CD4-positive, alpha-beta T cell treated with Interleukin-12 subunit alpha and Interleukin-12 subunit beta, for 1 hour (primary cell): ENCODE measurements around the gene ZNF618.
"Not testable (repeated sequence)": the region's sequence is repeated elsewhere in the genome, so short reads cannot be mapped to it uniquely, and the experiment has no call there.

ENCODE experiments used
- DNase-seq: peaks from one replicate; pipeline ENCODE4 v3.0.0-alpha.2; 2020

The ZNF618 gene

GRCh38 chr9:113990570-113990907 is 114.4 kb downstream of the ZNF618 start:
- no peak for DNase-seq

- DNase-seq: no peak
These were observed 114.9 kb downstream of the ZNF618 start for GRCh38 chr9:113990975-113991471.

DNA sequence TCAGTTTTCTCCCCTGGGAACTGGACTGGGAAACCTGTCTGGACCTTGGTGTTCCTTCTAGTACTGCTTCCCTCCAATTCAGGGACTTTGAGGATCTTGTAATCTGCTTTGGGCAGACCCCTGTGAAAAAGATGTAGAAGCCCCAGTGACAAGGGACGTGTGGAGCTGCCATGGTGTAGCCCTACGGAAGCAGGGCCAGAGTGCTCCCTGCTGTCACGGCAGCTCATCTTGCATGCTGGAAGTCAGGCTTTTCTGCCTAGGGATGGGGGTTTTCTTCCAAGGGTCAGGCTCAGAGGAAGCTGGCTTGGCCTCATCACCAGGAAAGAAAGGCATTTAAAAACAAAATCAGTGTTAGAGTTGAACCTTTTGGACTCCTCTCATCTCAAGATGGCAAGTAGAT is 115.6 kb downstream of the ZNF618 start:
- DNase-seq: no peak

DNA sequence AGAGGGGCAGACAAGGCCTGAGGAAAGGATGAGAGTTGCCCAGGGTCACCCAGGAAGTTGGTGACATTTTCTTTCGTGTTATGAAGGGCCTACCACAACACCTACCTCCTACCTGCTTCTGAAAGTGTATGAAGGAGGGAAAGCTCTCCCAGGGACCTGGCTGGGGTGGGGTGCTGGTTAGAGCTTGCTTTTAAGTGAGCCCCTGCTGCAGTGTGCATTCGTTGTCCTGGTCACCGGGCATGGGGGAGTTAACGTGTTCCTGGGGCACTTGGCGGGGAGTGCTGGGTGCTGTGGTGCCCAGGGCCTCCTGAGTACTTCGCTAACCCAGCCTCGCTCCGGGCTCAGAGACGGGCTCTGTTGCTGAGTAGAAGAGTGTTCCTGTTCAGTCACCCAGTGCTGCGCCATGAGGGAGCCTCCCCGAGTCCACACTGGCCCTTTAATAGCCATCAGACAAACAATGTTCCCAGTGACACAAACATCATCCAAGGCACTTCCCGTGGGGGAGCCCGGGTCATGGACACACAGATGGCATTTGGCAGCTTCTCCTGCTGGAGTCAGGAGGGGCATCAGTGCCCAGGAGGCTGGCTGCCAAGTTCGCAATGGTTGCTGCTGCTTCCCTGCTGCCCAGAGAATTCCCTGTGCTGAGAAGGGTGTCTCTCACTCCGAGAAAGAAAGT is 116.3 kb downstream of the ZNF618 start:
- DNase-seq: no peak

- no peak for DNase-seq
These were observed 116.9 kb downstream of the ZNF618 start for GRCh38 chr9:113992994-113993393.

- no peak for DNase-seq
These were observed 117.9 kb downstream of the ZNF618 start for GRCh38 chr9:113993838-113994540.

DNA sequence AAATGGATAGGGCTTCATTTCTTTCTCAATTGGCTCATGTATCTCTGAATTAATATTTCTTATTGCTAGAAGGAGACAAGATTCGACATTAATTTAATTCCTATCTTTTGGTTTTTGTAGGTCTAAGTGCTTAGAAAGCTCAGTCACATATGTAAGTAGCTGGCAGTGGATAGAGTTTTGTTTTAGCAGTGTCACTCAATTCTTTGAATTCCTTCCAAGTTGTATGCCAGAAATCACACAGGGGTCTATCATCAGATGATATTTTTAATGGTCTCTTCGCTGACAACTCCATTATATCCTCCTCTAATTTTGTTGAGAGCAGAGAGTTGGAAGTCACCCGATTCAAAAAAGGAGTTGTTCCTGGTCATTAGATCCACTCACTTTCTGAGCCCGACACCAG is 119.3 kb downstream of the ZNF618 start:
- DNase-seq: no peak

DNA sequence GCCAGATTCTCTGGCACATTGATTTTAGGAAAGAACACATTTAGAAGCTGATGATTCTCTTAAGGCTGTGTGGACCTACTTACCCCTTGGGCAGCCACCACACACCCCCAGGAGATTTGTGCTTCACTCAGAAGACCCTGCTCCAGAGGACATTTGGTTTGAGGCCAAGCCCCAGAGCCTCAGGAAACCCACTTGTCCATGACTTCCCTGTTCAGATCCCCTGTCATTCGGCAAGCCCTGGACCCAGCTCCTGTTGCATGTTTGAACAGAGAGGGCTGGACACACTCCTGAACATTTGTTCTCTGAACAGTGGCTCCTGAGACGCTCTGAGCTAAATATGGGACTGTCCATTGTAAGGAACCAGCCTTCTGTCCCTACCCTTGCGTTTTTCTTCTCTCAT is 119.9 kb downstream of the ZNF618 start:
- no peak for DNase-seq

DNA sequence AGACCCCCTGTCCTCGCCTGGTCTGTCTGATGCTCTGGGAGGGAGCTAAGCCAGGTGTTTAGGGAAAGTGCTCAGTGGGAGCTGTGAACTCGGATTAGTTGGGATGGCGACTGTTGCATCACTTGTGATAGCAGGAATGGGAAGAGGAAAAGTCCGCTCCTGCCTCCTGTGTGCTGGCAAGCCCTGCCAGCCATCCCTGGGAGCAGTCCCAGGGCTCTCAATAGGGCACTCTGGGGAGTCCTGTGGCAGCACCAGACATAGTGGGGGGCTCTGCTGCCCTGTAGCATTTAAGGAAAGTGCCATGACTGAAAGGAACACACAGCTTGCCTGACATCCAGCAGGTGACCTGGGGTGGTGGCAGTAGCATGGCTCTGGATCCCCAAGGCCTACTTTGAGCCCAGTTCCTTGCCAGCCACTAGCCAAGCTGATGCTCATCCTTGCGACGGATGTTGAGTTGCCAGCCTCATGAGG is 120.5 kb downstream of the ZNF618 start:
- no peak for DNase-seq

DNA sequence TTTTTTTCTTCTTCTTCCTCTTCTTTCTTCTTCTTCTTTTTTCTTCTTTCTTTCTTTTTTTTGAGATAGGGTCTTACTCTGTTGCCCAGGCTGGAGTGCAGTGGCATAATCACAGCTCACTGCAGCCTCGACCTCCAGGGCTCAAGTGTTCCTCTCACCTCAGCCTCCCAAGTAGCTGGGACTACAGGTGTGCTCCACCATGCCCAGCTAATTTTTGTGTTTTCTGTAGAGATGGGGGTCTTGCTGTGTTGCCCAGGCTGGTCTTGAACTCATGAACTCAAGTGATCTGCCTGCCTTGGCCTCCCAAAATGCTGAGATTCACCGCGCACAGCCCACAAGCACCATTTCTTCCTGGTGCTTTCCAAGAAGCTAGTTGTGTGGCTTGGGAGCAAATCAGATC is 121.0 kb downstream of the ZNF618 start:
- DNase-seq: not testable (repeated sequence)

DNA sequence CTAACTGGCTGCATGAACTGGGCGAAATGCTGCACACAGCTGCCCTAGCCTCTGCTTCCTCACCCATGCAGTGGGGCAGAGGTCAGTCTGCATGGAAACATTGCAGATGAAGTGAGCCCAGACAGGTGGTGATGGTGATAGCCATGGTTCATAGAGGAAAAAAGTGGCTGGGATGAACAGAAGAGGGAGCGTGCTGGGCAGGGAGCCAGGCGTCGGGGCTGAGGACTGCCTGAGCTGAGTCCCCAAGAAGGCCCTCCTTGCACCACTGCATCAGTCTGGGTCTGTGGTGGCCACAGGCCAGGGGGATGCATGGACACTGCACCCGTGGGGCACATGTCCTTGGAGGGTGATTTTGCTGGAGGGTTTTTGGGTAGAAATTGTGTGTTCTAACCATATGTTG is 121.5 kb downstream of the ZNF618 start:
- no peak for DNase-seq

- DNase-seq: no peak
These were observed 122.0 kb downstream of the ZNF618 start for GRCh38 chr9:113998114-113998513.

- no peak for DNase-seq
These were observed 122.6 kb downstream of the ZNF618 start for GRCh38 chr9:113998525-113999255.

- DNase-seq: no peak
These were observed 123.3 kb downstream of the ZNF618 start for GRCh38 chr9:113999256-114000062.

DNA sequence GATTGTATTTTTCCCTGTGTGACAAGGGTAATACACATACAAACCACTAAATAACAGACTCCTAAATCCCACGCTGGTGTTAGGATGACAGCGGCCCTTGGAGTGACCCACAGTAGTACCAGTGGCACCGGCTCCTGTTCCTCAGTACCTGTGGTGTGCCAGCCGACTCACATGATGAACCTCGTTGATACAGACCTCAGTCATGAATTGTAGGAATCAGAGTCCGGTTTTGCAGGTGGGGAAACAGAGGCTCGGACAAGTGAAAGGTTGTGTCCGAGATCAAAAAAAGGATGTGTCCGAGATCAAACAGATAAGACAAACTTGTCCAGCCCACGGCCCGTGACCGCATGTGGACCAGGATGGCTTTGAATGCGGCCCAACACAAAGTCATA is 124.0 kb downstream of the ZNF618 start:
- DNase-seq: no peak

DNA sequence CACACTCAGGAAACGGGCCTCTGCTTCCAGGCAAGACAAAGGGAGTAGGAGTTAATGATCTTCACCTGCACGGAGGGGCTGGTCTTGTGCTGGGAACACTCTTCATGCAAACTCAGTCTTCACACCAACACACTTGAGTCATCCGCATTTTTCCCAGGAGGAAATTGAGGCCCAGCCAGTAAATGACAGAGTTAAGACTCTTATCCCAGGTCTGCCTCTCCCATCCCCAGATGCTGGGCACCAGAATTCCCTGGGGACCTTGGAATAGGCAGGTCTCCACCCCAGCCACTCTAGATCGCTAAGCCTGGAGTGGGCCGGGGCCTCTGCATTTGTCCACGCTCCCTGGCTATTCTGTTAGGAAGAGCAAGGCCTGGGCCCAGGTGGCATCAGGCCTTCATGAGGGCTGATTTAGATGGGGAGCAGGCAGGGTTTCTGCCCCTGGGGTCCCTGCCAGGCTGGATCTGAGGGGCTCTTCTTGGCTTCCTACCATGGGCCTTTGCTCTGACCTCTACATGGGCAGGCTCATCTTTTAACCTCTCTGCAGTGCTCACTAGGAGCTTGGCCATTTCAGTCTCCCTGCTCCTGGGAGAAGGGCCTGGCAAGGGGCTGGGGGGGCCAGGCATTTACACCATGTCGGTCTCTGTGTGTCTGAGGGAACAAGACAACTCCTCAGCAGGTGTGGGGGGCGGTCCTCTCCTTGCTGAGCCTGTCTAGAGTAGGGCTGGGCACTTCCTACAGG is 124.7 kb downstream of the ZNF618 start:
- DNase-seq: no peak

DNA sequence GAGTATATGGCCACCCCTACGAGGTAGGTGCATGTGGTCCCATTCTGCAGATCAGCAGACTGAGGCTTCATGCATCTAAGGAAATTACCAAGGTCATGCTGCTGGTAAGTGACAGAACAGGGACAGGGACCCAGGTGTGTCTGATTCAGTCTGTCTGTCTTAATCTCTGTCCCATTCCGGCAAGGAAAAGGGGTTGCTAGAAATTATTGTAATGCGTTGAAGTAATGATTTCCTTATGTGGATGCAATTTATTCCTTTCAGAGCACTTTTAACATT is 125.2 kb downstream of the ZNF618 start:
- no peak for DNase-seq

- DNase-seq: no peak
These were observed 125.7 kb downstream of the ZNF618 start for GRCh38 chr9:114001794-114002261.

DNA sequence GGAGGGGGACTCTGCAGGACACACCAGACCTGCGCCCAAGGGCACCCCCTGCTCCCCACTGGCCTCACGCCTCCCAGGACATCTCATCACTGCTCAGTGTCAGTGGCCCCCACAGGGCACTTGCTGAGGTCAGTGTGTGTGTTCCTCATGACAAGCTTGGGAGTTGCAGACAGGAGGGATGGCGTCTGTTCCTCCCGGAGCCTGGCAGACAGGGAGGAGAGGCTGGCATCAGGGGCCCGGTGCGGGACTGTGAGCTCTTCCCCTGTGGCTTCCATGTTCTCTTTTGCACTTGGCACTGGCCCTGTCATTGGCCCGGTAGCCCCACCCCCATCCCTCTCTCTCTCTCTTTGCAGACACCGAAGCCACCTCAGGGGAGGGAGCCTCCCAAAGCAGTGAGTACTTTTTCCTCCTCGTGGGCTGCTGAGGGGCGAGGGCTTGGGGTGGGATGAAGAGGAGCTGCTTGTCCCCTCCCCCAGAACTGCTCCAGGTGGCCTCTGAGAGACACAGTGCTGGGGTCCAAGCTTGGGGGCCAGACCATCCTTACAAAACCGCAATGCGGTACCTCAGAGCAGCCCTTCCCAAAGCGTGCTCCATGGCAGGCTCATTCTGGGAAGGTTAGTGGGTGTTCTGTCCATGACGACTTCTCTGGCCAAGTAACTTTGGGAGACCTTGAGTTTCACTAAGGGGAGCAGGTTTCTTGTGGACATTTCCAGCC is 126.3 kb downstream of the ZNF618 start:
- DNase-seq: no peak

DNA sequence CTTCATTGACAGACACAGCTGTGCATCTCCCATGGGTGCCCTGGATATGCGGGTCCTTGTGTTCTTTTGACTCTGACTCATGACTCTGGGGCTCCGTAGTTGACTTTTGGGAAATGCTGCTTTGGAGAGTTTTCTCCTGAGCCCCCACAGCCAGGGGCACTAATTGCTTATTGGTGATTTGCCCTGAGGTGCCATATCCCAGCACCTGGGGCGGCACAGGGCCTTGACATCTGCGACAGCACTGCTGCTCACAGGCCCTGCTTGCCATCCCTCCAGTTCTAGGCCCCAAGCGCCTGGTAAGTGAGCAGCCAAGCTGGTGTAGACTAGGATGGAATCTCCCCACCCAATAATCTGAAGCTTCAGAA is 126.9 kb downstream of the ZNF618 start:
- no peak for DNase-seq

DNA sequence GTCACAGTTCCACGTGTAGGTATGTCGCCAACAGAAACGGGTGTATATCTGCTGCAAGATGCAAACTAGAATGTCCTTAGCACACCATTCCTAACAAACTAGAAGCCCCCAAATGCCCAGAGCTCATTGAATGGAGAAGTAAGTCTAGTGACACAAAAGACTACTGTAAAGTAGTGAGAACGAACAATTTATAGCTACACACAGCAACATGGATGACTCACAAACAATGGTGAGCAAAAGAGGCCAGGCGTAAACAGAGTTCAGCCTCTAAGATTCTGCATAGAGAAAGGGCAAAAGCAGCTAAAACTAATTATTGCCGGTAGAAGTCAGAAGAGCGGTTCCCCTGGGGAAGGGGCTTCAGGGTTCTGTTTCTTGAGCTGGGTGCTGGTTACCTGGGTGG is 127.2 kb downstream of the ZNF618 start:
- DNase-seq: no peak

DNA sequence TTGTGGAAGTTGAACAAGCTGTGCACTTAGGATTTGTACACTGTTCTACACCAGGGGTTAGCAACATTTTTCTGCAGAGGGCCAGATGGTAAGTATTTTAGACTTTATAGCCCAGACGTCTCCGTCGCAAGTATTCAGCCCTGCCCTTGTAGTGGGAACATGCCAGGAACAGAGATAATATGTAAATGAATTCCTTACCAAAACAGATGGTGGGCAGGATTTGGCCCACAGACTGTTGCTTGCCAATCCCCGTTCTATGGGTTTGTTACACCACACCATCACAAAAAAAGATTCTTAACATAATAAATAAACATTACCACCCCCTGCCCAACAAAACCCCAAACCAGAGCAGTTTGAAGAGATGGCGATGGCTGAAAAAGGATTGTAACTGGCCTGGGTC is 127.6 kb downstream of the ZNF618 start:
- no peak for DNase-seq
